DND-41 (cell line): ENCODE measurements around the gene SDCCAG8.

ENCODE experiments used
- CTCF ChIP-seq: IDR thresholded peaks from 2 replicates; pipeline ENCODE4 v1.5.1; 2012; ENCODE audit warnings: borderline replicate concordance, low read length, moderate library complexity, mild to moderate bottlenecking; ENCODE audit not compliant: poor library complexity, severe bottlenecking; ENCODE audit errors: extremely low read depth
- EZH2 ChIP-seq: IDR thresholded peaks from 3 replicates; pipeline ENCODE4 v1.6.1; 2012; ENCODE audit warnings: borderline replicate concordance, low read depth, mild to moderate bottlenecking, moderate library complexity, low read length, inconsistent platforms; ENCODE audit not compliant: severe bottlenecking

- TF ChIP-seq EZH2 (no peak), CTCF (no peak)
These were observed 251.3 kb downstream of the SDCCAG8 start for GRCh38 chr1:243507001-243507671.
